ENCODE data around the gene PCBP1. TPM values are rescaled to one million over a fixed set of nuclear protein-coding genes. Genes with fewer than 3 reads are reported as not detected.
A peak's percentile ranks its signal among the peaks of the same experiment; 100 is the strongest.

PCBP1 gene
- total RNA-seq, 2 experiments from 2014 or later = 470 to 489 TPM

DNA sequence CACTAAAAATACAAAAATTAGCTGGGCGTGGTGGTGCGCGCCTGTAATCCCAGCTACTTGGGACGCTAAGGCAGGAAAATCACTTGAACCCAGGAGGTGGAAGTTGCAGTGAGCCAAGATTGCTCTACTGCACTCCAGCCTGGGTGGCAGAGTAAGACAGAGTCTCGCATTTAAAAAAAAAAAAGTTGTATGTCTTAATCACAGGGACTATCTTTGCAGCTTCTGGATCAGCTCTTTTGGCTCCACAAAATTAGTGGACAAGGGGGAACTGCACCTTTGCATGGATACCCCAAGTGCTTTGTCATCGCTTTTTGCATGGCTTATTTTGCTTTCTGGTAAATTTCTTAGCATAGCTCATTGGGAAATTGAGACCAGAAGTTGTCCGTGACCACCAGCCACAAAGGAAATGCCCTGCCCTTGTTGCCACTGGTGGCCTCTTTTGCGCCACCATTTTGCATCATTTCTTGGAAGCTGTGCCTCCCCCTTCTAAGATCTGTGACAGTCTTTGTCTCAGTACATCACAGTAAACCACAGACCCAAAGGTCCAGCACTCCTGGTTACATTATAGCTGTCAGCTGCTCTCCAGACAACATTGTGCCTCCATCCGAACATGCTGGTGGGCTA is 43.9 kb upstream of the PCBP1 start:
- H3K4me1 Mint-ChIP-seq (ENCODE audit: low read depth) = peaks cover 23% of the 10 kb centered on the region
- intact Hi-C loops (cut with micrococcal nuclease) = no loop called here
- ChIA-PET POLR2A (interaction anchor here (1.5 kb wide), 1 partner anchor 100 kb away, joined by 5 read pairs; no protein-coding TSS in a partner anchor), CTCF (interaction anchor here (0.6 to 1.6 kb wide), 6 partner anchors 11 to 1834 kb away, joined by 3 to 5 read pairs (median 3); partner anchors contain the start of gene MXD1)
- H3K27me3 Mint-ChIP-seq = no peaks in the 10 kb centered on the region
- TF ChIP-seq, protein P1, sequence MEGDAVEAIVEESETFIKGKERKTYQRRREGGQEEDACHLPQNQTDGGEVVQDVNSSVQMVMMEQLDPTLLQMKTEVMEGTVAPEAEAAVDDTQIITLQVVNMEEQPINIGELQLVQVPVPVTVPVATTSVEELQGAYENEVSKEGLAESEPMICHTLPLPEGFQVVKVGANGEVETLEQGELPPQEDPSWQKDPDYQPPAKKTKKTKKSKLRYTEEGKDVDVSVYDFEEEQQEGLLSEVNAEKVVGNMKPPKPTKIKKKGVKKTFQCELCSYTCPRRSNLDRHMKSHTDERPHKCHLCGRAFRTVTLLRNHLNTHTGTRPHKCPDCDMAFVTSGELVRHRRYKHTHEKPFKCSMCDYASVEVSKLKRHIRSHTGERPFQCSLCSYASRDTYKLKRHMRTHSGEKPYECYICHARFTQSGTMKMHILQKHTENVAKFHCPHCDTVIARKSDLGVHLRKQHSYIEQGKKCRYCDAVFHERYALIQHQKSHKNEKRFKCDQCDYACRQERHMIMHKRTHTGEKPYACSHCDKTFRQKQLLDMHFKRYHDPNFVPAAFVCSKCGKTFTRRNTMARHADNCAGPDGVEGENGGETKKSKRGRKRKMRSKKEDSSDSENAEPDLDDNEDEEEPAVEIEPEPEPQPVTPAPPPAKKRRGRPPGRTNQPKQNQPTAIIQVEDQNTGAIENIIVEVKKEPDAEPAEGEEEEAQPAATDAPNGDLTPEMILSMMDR (IDR thresholded peaks at IDR 0.05) = no peak
- H3K27ac Mint-ChIP-seq = peak overlapping the region; percentile 62
- ATAC-seq (peak; percentile 86), DNase-seq (peak; percentile 70)
- peaks cover 13% of the 10 kb centered on the region for H3K36me3 Mint-ChIP-seq (ENCODE audit: low read depth)
- H3K4me3 Mint-ChIP-seq = no peak overlapping the region
- no peaks in the 10 kb centered on the region for H3K9me3 Mint-ChIP-seq

DNA sequence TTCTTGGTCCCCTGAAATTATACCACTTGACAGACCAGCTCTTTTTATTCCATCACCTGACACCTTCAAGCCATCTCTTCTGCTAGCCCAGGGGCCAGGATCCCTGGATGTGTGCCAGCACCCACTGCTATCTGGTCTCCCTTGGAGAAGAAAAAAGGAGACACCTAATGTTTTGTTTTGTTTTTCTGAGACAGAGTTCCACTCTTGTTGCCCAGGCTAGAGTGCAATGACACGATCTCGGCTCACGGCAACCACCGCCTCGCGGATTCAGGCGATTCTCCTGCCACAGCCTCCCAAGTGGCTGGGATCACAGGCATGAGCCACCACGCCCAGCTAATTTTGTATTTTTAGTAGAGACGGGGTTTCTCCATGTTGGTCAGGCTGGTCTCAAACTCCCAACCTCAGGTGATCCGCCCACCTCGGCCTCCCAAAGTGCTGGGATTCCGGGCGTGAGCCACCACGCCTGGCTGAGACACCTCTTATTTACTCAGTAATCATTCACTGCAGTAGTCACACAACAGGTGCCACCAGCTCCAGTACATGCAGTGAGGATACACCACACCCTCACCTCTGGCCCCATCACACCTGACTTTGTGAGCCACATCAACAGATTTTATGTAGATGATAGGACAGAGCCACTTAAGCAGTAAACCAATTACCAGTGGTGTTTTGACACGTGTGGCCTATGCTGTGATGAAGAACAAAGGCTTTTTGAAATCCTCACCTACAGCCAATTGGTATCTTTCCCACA is 42.8 kb upstream of the PCBP1 start:
- H3K36me3 Mint-ChIP-seq (ENCODE audit: low read depth) = peaks cover 15% of the 10 kb centered on the region
- DNase-seq (no peak), ATAC-seq (no peak)
- no peak overlapping the region for H3K4me3 Mint-ChIP-seq
- H3K27me3 Mint-ChIP-seq = no peaks in the 10 kb centered on the region
- ChIA-PET POLR2A (interaction anchor here (0.6 kb wide), 1 partner anchor 114 kb away, joined by 3 read pairs; no protein-coding TSS in a partner anchor), CTCF (interaction anchor here (0.9 to 1.6 kb wide), 3 partner anchors 15 to 98 kb away, joined by 3 read pairs; no protein-coding TSS in a partner anchor)
- peak overlapping the region; percentile 62 for H3K27ac Mint-ChIP-seq
- intact Hi-C loops (cut with micrococcal nuclease) = no loop called here
- H3K9me3 Mint-ChIP-seq = no peaks in the 10 kb centered on the region
- H3K4me1 Mint-ChIP-seq (ENCODE audit: low read depth) = peaks cover 23% of the 10 kb centered on the region
- TF ChIP-seq, protein P1 (IDR thresholded peaks at IDR 0.05) = no peak

DNA sequence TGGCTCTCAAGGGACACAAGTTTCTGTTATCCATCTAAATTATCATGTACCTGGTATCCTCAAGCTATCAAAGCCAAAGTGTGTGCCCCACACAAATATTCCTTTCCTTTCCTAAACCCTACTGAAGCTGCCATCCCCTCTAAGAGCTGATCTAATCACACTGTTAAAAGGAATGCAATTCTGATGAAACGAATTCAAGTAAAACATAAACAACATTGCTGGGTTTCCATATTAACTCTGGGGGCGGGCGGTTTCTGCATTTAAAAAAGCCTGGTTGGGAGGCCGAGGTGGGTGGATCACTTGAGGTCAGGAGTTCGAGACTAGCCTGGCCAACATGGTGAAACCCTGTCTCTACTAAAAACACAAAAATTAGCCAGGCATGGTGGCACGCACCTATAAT is 41.9 kb upstream of the PCBP1 start:
- no peak for ATAC-seq
- no peaks in the 10 kb centered on the region for H3K9me3 Mint-ChIP-seq
- peaks cover 23% of the 10 kb centered on the region for H3K4me1 Mint-ChIP-seq (ENCODE audit: low read depth)
- no peak for DNase-seq
- no peak overlapping the region for H3K4me3 Mint-ChIP-seq
- ChIA-PET POLR2A (interaction anchor here (0.6 kb wide), 1 partner anchor 113 kb away, joined by 3 read pairs; no protein-coding TSS in a partner anchor), CTCF (interaction anchor here (0.9 to 1.4 kb wide), 3 partner anchors 14 to 97 kb away, joined by 3 read pairs; no protein-coding TSS in a partner anchor)
- H3K27ac Mint-ChIP-seq = no peak overlapping the region
- intact Hi-C loops (cut with micrococcal nuclease) = no loop called here
- TF ChIP-seq, protein P1 (IDR thresholded peaks at IDR 0.05) = no peak
- H3K27me3 Mint-ChIP-seq = no peaks in the 10 kb centered on the region
- peaks cover 15% of the 10 kb centered on the region for H3K36me3 Mint-ChIP-seq (ENCODE audit: low read depth)

DNA sequence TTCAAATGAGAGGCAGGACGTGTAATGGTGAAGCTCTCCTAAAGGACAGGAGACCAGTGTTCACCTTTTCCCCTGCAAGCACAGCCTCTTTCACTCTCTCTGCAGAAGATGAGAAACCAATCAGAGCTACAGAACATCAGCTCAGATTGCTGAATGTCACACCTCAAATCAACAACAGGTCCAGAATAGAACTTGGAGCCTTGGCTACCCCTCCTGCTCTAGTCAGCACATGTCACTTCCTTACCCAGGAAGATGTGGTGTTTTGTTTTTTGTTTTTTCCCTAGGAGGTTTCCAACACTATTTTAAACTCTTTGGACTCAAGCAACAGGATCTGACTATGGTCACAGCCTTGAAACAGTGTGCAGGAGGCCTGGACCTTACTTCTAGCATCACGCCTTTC is 41.3 kb upstream of the PCBP1 start:
- CTCF ChIA-PET = interaction anchor here (1.0 to 1.4 kb wide), 3 partner anchors 23 to 97 kb away, joined by 3 read pairs; no protein-coding TSS in a partner anchor
- no peak overlapping the region for H3K4me3 Mint-ChIP-seq
- POLR2A ChIA-PET = no interaction called here
- H3K9me3 Mint-ChIP-seq = no peaks in the 10 kb centered on the region
- H3K27me3 Mint-ChIP-seq = no peaks in the 10 kb centered on the region
- peaks cover 23% of the 10 kb centered on the region for H3K4me1 Mint-ChIP-seq (ENCODE audit: low read depth)
- peaks cover 15% of the 10 kb centered on the region for H3K36me3 Mint-ChIP-seq (ENCODE audit: low read depth)
- TF ChIP-seq, protein P1 (IDR thresholded peaks at IDR 0.05) = no peak
- ATAC-seq = no peak
- peak overlapping the region; percentile 7 for H3K27ac Mint-ChIP-seq
- intact Hi-C loops (cut with micrococcal nuclease) = no loop called here
- DNase-seq = no peak
